Activated T-helper 17 cell treated with anti-CD3 and anti-CD28 coated beads, Interleukin-2, amount 50 U/mL, for 72 hours (primary cell): ENCODE results near the gene ANKRD7. TPM values are rescaled to one million over a fixed set of nuclear protein-coding genes. Genes with fewer than 3 reads are reported as not detected.
A peak's percentile ranks its signal among the peaks of the same experiment; 100 is the strongest.
"Not testable (repeated sequence)": the region's sequence is repeated elsewhere in the genome, so short reads cannot be mapped to it uniquely, and the experiment has no call there.

ENCODE experiments used
- ATAC-seq: fragments of 150-1000 bp; cut with Tn5 transposase; replicated peaks from 2 replicates; pipeline ENCODE4 v1.10.0; 2021; ENCODE audit warnings: mild to moderate bottlenecking, moderate library complexity
- H3K27ac Mint-ChIP-seq: one replicate; pipeline ENCODE4 v1.8.0; 2022; ENCODE audit warnings: mixed read lengths
- H3K27me3 Mint-ChIP-seq: one replicate; pipeline ENCODE4 v1.8.0; 2022; ENCODE audit warnings: mixed read lengths
- H3K36me3 Mint-ChIP-seq: one replicate; pipeline ENCODE4 v1.8.0; 2022; ENCODE audit warnings: low read depth, mild to moderate bottlenecking, mixed read lengths
- H3K4me1 Mint-ChIP-seq: one replicate; pipeline ENCODE4 v1.8.0; 2022; ENCODE audit warnings: mixed read lengths
- H3K4me3 Mint-ChIP-seq: one replicate; pipeline ENCODE4 v1.8.0; 2022; ENCODE audit warnings: mild to moderate bottlenecking, mixed read lengths
- H3K9me3 Mint-ChIP-seq: one replicate; pipeline ENCODE4 v1.8.0; 2022; ENCODE audit warnings: mixed read lengths
- total RNA-seq, 2 donors: library from RNA; stranded (reverse); gene quantifications; one replicate each; pipeline ENCODE4 v1.2.3, GENCODE V29; 2022

Gene ANKRD7
- total RNA-seq, 2 donors from 2014 or later: 0.45 to 0.90 TPM

DNA sequence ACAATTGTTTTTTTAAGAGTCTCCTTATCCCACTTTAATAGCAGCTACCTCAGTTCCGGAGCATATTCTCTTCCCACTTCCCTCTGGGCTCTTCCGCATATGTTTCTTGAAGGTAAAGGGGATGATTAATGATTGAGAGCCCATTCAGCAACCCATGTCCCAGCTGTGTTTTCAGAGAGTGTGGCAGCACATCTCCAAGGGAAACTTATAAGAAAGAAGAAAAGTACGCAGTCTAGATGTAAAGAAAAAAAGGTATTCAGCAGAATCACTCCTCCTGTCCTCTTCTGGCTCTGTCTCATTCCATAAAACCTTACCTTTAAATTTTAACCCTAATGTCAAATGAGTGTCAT is 9.7 kb upstream of the ANKRD7 start:
- Mint-ChIP-seq H3K4me1 (peaks cover 12% of the 10 kb centered on the region), H3K27me3 (peaks cover 24% of the 10 kb centered on the region), H3K36me3 (peaks cover 9% of the 10 kb centered on the region), H3K4me3 (peak overlapping the region; percentile 86), H3K27ac (peak overlapping the region; percentile 88), H3K9me3 (no peaks in the 10 kb centered on the region)
- peak; percentile 10 for ATAC-seq

DNA sequence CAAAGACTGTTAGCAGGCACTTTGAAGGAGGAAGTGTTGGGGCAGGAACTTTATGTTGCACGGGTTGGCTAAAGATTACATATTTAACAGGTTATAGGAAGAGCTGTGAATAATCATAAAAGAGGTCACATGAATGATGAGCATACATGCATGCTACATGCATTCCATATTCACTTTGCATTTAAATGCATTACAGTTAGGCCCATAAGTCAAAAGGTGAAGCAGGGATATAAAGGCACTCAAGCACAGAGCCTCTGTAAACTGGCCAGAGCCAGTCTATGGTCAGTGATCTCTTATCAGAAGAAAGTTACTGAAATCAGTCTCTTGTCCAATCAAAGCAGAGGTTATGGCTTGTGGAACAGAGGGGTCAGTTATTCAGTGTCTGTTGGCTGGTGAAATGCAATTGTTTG is 7.3 kb upstream of the ANKRD7 start:
- ATAC-seq: no peak
- peaks cover 22% of the 10 kb centered on the region for H3K27me3 Mint-ChIP-seq
- no peaks in the 10 kb centered on the region for H3K9me3 Mint-ChIP-seq
- peaks cover 9% of the 10 kb centered on the region for H3K36me3 Mint-ChIP-seq
- peaks cover 12% of the 10 kb centered on the region for H3K4me1 Mint-ChIP-seq
- no peak overlapping the region for H3K27ac Mint-ChIP-seq
- no peak overlapping the region for H3K4me3 Mint-ChIP-seq

DNA sequence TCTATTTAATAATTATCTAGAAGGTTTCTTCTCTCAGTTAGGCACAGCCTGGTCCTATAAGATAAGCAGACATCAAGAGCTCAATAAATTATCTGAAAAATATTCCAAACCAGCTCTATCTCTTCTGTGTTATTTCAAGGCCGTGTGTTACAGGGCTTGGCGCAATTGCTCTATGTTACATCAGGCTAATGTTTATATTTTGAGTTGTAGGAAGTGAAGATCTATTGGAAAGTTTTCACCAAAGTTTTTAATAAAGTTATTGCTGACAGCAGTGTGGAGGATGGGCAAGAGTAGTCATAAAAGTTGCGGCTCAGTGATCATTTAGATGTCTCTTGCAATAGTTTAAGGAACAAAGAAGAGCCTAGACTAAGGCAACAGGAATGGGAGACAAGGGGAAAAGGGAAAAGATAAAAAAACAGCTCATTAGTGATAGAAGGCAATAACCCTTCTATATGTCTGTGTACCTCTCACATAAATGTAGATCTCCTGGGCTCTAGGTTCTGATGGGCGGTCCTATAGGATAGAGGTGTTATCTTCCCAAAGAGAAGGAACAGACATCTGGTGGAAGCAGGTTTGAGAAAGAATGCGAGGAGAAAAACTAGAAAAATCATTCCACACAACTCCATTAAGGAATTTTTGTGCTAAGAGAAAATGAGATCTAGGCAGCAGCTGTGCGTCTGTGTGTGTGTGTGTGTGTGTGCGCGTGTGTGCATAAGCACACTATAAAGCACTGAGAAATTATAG is 5.9 kb upstream of the ANKRD7 start:
- Mint-ChIP-seq H3K27ac (no peak overlapping the region), H3K4me3 (no peak overlapping the region), H3K27me3 (peaks cover 15% of the 10 kb centered on the region), H3K36me3 (peaks cover 9% of the 10 kb centered on the region), H3K4me1 (peaks cover 12% of the 10 kb centered on the region), H3K9me3 (no peaks in the 10 kb centered on the region)
- no peak for ATAC-seq

- H3K9me3 Mint-ChIP-seq: no peaks in the 10 kb centered on the region
- H3K4me1 Mint-ChIP-seq: peaks cover 9% of the 10 kb centered on the region
- peaks cover 9% of the 10 kb centered on the region for H3K36me3 Mint-ChIP-seq
- no peak overlapping the region for H3K4me3 Mint-ChIP-seq
- no peak for ATAC-seq
- H3K27ac Mint-ChIP-seq: no peak overlapping the region
- peaks cover 13% of the 10 kb centered on the region for H3K27me3 Mint-ChIP-seq
These were observed 5.4 kb upstream of the ANKRD7 start for GRCh38 chr7:118219157-118219512.

DNA sequence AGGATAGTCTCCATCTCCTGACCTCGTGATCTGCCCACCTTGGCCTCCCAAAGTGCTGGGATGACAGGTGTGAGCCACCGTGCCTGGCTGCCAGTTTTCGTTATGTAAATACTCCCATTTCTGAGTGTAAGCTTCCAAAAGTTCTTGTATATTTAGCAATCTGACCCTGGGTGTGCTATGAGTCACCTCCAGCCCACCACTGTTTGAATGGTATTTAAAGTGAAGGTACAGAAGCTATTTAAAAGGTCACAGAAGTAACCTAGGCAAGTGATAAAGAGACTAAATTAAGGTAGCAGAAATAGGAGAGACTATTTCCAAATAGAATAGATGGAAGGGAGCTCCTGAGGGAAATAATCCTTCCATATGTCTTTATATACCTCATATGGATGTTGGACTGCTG is 3.9 kb upstream of the ANKRD7 start:
- Mint-ChIP-seq H3K4me1 (no peaks in the 10 kb centered on the region), H3K36me3 (no peaks in the 10 kb centered on the region), H3K9me3 (no peaks in the 10 kb centered on the region)

GRCh38 chr7:118222591-118222990 is 1.9 kb upstream of the ANKRD7 start:
- no peaks in the 10 kb centered on the region for H3K4me1 Mint-ChIP-seq
- no peaks in the 10 kb centered on the region for H3K36me3 Mint-ChIP-seq
- H3K27ac Mint-ChIP-seq: no peak overlapping the region
- H3K4me3 Mint-ChIP-seq: no peak overlapping the region
- peaks cover 7% of the 10 kb centered on the region for H3K27me3 Mint-ChIP-seq
- ATAC-seq: no peak
- no peaks in the 10 kb centered on the region for H3K9me3 Mint-ChIP-seq

More for the DNA sequence above, 3.9 kb upstream of the ANKRD7 start:
- no peak for ATAC-seq
- peaks cover 7% of the 10 kb centered on the region for H3K27me3 Mint-ChIP-seq
- no peak overlapping the region for H3K4me3 Mint-ChIP-seq
- no peak overlapping the region for H3K27ac Mint-ChIP-seq

DNA sequence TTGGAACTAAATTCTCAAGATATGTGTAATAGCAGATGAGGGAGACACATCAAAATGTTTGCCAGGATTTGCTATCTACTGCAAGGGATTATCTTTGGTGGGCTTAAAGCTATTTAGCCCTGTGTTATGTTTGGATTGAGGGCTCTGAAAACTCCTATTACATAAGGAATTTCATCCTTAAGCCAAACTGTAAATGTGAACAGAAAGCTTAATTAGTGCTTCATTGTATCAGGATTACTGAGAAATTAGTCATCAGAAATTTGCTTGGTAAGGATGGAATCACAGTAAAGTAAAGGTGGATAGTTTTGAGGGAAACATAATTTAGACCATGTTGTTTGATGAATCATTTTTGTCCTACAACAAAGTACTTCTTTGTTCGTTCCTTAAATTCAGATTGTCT is 8.3 kb downstream of the ANKRD7 start:
- H3K9me3 Mint-ChIP-seq: no peaks in the 10 kb centered on the region
- H3K27ac Mint-ChIP-seq: no peak overlapping the region
- no peaks in the 10 kb centered on the region for H3K4me1 Mint-ChIP-seq
- no peak overlapping the region for H3K4me3 Mint-ChIP-seq
- H3K27me3 Mint-ChIP-seq: peaks cover 8% of the 10 kb centered on the region
- no peaks in the 10 kb centered on the region for H3K36me3 Mint-ChIP-seq
- ATAC-seq: no peak

DNA sequence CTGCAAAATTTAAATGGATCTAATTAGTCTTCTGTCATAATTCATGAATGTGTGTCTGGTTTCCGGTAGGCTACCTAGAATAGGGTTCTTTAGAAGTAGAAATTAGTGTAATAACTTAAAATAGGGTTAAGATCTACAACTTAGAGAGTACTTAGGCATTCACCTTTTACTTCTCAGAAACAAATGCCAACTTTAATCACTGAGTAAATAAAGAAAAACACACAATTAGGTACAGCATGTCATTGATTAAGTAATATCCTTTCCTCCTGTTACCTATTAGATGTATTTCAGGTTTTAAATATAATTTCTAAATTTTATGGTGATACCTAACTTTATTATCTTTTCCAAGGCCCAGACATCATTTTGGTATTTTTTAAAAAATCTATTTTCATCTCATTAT is 9.3 kb downstream of the ANKRD7 start:
- Mint-ChIP-seq H3K9me3 (no peaks in the 10 kb centered on the region), H3K27ac (no peak overlapping the region), H3K4me1 (no peaks in the 10 kb centered on the region), H3K4me3 (no peak overlapping the region), H3K36me3 (no peaks in the 10 kb centered on the region), H3K27me3 (peaks cover 3% of the 10 kb centered on the region)
- no peak for ATAC-seq

DNA sequence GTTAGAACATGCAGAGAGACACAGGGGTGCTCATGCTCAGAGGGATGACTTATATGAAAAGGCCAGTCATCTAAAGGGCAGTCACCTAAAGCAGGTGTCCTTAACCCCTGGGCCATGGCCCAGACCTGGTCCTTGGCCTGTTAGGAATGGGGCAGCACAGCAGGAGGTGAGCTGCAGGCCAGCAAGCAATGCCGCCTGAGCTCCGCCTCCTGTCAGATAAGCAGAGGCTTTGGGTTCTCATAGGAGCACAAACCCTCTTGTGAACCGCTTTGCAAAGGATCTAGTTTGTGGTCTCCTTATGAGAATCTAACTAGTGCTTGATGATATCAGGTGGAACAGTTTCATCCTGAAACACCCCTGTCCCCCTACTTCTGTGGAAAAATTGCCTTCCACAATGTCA is 14.5 kb downstream of the ANKRD7 start:
- Mint-ChIP-seq H3K4me3 (no peak overlapping the region), H3K27me3 (peaks cover 2% of the 10 kb centered on the region), H3K9me3 (no peaks in the 10 kb centered on the region), H3K27ac (no peak overlapping the region), H3K4me1 (no peaks in the 10 kb centered on the region), H3K36me3 (no peaks in the 10 kb centered on the region)
- ATAC-seq: no peak

- ATAC-seq, H3K27me3 Mint-ChIP-seq, H3K4me3 Mint-ChIP-seq, H3K27ac Mint-ChIP-seq, H3K36me3 Mint-ChIP-seq, H3K4me1 Mint-ChIP-seq, H3K9me3 Mint-ChIP-seq: not testable (repeated sequence)
These were observed 15.8 kb downstream of the ANKRD7 start for GRCh38 chr7:118240320-118240719.

DNA sequence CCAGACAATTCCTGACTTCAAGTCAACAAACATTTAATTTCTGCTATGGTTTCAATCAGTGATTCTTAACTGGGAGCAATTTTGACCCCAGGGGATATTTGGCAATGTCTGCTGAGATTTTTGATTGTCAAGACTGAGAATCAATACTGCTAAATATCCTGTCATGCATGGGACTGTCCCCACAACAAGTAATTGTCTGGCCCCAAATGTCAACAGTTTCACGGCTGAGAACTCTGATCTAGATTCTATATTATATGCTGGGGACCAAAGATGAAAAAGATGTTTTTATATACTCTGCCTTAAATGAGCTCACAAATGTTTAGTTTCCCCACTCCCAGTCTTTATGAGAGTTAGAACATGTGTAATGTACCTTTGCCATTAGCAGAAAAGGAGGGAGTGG is 19.2 kb downstream of the ANKRD7 start:
- Mint-ChIP-seq H3K27me3 (peaks cover 6% of the 10 kb centered on the region), H3K27ac (no peak overlapping the region), H3K4me1 (no peaks in the 10 kb centered on the region), H3K4me3 (no peak overlapping the region), H3K36me3 (no peaks in the 10 kb centered on the region), H3K9me3 (no peaks in the 10 kb centered on the region)
- ATAC-seq: no peak

DNA sequence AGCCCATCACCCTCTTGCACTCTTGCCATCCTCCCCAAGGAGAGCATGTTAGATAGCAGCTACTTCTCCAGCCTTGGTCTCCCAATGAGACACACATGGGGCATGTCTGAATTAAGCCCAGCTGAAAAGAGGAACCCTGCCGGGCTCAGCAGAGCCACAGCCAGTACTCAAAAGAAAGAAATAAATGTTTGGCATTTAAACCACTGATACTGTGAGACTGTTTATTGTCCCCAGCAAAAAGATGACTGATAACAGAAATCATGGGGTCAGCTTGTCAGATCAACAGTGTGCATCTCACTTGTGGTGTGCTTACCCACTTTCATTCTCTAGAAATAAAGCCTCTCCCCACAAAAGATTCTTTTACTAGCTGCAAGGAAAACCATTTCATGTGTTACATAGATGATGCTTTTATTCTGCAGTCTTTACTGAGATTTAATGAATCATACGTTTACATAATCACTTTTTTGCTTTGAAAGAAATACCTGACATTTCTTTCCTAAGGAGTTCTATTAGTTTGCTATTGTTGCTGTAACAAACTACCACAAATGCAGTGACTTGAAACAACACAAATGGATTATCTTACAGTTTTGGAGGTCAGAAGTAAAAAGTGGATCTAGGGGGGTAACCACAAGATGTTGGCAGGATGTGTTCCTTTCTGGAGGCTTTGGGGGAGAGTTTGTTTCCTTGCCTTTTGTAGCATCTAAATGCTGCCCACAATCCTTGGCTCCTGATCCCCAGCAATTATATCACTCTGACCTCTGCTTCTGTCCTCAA is 20.9 kb downstream of the ANKRD7 start:
- no peak overlapping the region for H3K4me3 Mint-ChIP-seq
- no peaks in the 10 kb centered on the region for H3K4me1 Mint-ChIP-seq
- ATAC-seq: no peak
- H3K27me3 Mint-ChIP-seq: peaks cover 6% of the 10 kb centered on the region
- H3K9me3 Mint-ChIP-seq: no peaks in the 10 kb centered on the region
- no peak overlapping the region for H3K27ac Mint-ChIP-seq
- H3K36me3 Mint-ChIP-seq: no peaks in the 10 kb centered on the region

DNA sequence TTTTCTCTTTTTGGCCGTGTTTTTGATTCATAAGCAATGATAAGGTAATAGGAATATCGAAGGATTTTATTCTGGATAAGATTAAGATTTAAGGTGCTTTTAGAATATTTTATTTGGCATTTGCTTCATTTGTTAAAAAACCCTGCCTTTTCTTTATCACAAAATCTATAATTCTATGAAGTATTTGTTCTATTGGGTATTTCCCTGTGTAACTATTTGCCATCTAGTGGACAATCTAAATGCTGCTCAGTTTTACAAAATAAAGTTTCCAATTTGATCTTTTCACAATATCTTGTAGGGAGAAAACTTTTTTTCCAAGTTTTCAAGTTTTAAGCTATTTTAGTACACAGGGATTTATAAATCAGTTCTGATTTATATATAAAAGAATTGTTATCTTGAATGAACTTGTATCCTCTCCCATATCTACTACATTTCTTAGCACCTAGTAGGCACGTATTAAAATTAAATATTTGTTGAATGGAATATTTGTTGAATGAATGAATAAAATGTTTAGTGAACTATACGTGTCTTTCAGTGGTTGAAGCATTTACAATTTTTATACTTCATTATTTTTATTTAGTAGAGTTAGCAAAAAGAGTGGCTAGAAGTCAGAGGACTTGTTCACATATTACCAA is 26.5 kb downstream of the ANKRD7 start:
- ATAC-seq: no peak
- no peaks in the 10 kb centered on the region for H3K36me3 Mint-ChIP-seq
- H3K27ac Mint-ChIP-seq: no peak overlapping the region
- no peaks in the 10 kb centered on the region for H3K9me3 Mint-ChIP-seq
- no peak overlapping the region for H3K4me3 Mint-ChIP-seq
- no peaks in the 10 kb centered on the region for H3K4me1 Mint-ChIP-seq
- H3K27me3 Mint-ChIP-seq: peaks cover 14% of the 10 kb centered on the region

DNA sequence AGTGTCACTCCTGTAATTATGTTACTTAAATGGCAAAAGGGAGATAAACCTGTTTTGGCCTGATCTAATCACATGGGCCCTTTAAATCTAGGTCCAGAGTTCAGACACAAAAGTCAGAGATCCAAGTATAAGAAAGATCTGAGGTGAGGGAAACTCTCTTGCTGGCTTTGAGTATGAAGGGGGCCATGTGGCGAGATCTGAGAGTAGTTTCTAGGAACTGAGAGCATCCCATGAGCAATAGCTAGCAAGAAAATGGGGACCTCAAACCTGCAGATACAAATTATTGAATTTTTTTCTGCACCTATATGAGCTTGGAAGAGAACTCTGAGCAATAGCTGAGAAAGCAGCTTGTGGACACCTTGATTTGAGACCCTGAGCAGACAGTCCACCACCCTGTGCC is 27.6 kb downstream of the ANKRD7 start:
- Mint-ChIP-seq H3K4me3 (no peak overlapping the region), H3K36me3 (no peaks in the 10 kb centered on the region), H3K27ac (no peak overlapping the region), H3K4me1 (no peaks in the 10 kb centered on the region), H3K9me3 (no peaks in the 10 kb centered on the region), H3K27me3 (peaks cover 14% of the 10 kb centered on the region)
- ATAC-seq: no peak

DNA sequence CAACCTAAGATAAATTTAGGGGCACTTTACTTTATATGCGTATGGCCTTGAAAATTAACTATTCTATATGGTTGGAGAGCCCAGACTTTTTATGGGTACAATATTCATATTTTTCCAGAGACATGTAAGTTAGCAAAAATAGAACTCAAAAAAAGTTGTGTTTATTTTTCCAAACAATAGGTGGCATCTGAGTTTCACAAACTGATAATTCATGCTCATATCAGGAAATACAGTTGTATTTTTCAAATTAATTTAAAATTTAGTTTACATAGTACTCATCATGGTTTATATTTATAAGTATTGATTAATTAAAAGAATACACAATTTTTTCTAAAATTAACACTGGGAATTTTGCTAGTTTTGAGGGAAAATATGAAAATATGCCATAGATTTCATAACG is 34.6 kb downstream of the ANKRD7 start:
- H3K27me3 Mint-ChIP-seq: peaks cover 5% of the 10 kb centered on the region
- no peaks in the 10 kb centered on the region for H3K36me3 Mint-ChIP-seq
- no peak for ATAC-seq
- H3K27ac Mint-ChIP-seq: no peak overlapping the region
- no peaks in the 10 kb centered on the region for H3K4me1 Mint-ChIP-seq
- no peak overlapping the region for H3K4me3 Mint-ChIP-seq
- no peaks in the 10 kb centered on the region for H3K9me3 Mint-ChIP-seq
